GM19372 (cell line): ENCODE measurements around the gene SYT17.

Source experiments
- ATAC-seq: cut with Tn5 transposase; IDR thresholded peaks from one replicate; pipeline ENCODE4 v1.9.1; 2021; ENCODE audit warnings: mild to moderate bottlenecking, low read depth, moderate library complexity; ENCODE audit not compliant: unreplicated experiment

Gene SYT17

GRCh38 chr16:19242987-19243575, 75.0 kb downstream of the SYT17 start:
- ATAC-seq: no peak

GRCh38 chr16:19245326-19245925, 77.4 kb downstream of the SYT17 start:
- no peak for ATAC-seq

GRCh38 chr16:19252904-19253303, 84.9 kb downstream of the SYT17 start:
- ATAC-seq: no peak

GRCh38 chr16:19254611-19255010, 86.6 kb downstream of the SYT17 start:
- ATAC-seq: no peak

GRCh38 chr16:19264123-19264673, 96.2 kb downstream of the SYT17 start:
- ATAC-seq: no peak

- ATAC-seq: no peak
Measured at GRCh38 chr16:19265380-19265930, 97.4 kb downstream of the SYT17 start.

- ATAC-seq: no peak
Measured at GRCh38 chr16:19266774-19267173, 98.7 kb downstream of the SYT17 start.

- no peak for ATAC-seq
Measured at GRCh38 chr16:19269098-19269497, 101.1 kb downstream of the SYT17 start.

GRCh38 chr16:19274165-19274797, 106.2 kb downstream of the SYT17 start:
- ATAC-seq: no peak

- no peak for ATAC-seq
Measured at GRCh38 chr16:19278403-19278802, 110.4 kb downstream of the SYT17 start.

- no peak for ATAC-seq
Measured at GRCh38 chr16:19281246-19281645, 113.2 kb downstream of the SYT17 start.

- ATAC-seq: no peak
Measured at GRCh38 chr16:19282101-19282500, 114.1 kb downstream of the SYT17 start.

GRCh38 chr16:19283637-19284036, 115.6 kb downstream of the SYT17 start:
- ATAC-seq: no peak

- ATAC-seq: no peak
Measured at GRCh38 chr16:19284207-19284606, 116.2 kb downstream of the SYT17 start.

GRCh38 chr16:19285431-19285830, 117.4 kb downstream of the SYT17 start, which contains the start of gene CLEC19A:
TSS of gene CLEC19A (plus strand) at chr16:19285731. CDS start at chr16:19285852, 121 bp downstream.
- no peak for ATAC-seq

GRCh38 chr16:19286827-19287226, 118.8 kb downstream of the SYT17 start:
- no peak for ATAC-seq

GRCh38 chr16:19287241-19287640, 119.2 kb downstream of the SYT17 start:
- no peak for ATAC-seq

GRCh38 chr16:19288872-19289799, 121.1 kb downstream of the SYT17 start:
- no peak for ATAC-seq

GRCh38 chr16:19289811-19290485, 121.9 kb downstream of the SYT17 start:
- no peak for ATAC-seq

GRCh38 chr16:19290860-19291259, 122.8 kb downstream of the SYT17 start:
- ATAC-seq: no peak
